ENCODE measurements around the gene BBS1. TPM values are rescaled to one million over a fixed set of nuclear protein-coding genes. Genes with fewer than 3 reads are reported as not detected.
"Not testable (repeated sequence)": the region's sequence is repeated elsewhere in the genome, so short reads cannot be mapped to it uniquely, and the experiment has no call there.

The BBS1 gene
- total RNA-seq, 4 donors from 2014 or later, result 83.2 to 200 (median 165) TPM

GRCh38 chr11:66579017-66579606, 68.7 kb downstream of the BBS1 start:
- no peak overlapping the region for H3K27ac ChIP-seq
- WGBS, 2 donors, result 17 to 20% methylated on average over 25 of the region's 25 CpGs
- peak; percentile 81 to 82 for DNase-seq
- no peaks in the 10 kb centered on the region for H3K27me3 ChIP-seq
- no peaks in the 10 kb centered on the region for H3K9me3 ChIP-seq
- intact Hi-C loops (cut with DNase I), result loop anchor here (2.0 kb wide), 1 partner anchor 100 kb away; no protein-coding TSS in a partner anchor
- H3K4me1 ChIP-seq, result no peaks in the 10 kb centered on the region
- no peaks in the 10 kb centered on the region for H3K36me3 ChIP-seq
- no peak for TF ChIP-seq POLR2A (IDR thresholded peaks at IDR 0.05)
- TF ChIP-seq, protein P1, sequence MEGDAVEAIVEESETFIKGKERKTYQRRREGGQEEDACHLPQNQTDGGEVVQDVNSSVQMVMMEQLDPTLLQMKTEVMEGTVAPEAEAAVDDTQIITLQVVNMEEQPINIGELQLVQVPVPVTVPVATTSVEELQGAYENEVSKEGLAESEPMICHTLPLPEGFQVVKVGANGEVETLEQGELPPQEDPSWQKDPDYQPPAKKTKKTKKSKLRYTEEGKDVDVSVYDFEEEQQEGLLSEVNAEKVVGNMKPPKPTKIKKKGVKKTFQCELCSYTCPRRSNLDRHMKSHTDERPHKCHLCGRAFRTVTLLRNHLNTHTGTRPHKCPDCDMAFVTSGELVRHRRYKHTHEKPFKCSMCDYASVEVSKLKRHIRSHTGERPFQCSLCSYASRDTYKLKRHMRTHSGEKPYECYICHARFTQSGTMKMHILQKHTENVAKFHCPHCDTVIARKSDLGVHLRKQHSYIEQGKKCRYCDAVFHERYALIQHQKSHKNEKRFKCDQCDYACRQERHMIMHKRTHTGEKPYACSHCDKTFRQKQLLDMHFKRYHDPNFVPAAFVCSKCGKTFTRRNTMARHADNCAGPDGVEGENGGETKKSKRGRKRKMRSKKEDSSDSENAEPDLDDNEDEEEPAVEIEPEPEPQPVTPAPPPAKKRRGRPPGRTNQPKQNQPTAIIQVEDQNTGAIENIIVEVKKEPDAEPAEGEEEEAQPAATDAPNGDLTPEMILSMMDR (IDR thresholded peaks at IDR 0.05), result peak; percentile 62 to 87 (median 80)
- H3K4me3 ChIP-seq (replicated peaks in 1 of 3), result no peak overlapping the region

DNA sequence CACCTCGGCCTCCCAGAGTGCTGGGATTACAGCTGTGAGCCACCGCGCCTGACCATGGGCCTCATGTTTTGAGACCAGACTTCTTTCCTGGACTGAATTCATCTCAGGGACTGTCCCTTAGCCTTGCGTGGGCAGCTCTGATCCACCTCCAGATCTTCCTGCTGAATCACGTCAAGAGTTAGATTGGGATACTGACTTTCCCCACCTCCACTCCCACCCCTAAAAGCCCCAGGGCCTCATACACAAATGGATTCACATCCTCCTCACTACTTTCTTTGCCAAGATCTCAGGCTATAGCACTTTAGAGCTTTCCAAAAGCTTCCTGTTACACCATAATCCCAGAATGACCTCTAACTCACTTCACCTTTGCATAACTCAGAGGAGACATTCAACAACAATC, 70.4 kb downstream of the BBS1 start:
- Histone ChIP-seq H3K36me3 (no peaks in the 10 kb centered on the region), H3K27ac (no peak overlapping the region), H3K4me3 (replicated peaks in 1 of 3) (no peak overlapping the region), H3K4me1 (no peaks in the 10 kb centered on the region), H3K9me3 (no peaks in the 10 kb centered on the region), H3K27me3 (no peaks in the 10 kb centered on the region)
- 83 to 85% methylated on average over 5 of the region's 5 CpGs for WGBS, 2 donors
- no peak for DNase-seq
- intact Hi-C loops (cut with DNase I), result no loop called here
- TF ChIP-seq POLR2A (IDR thresholded peaks at IDR 0.05), result no peak
- TF ChIP-seq, protein P1 (IDR thresholded peaks at IDR 0.05), result no peak

- no peak for TF ChIP-seq POLR2A (IDR thresholded peaks at IDR 0.05)
- TF ChIP-seq, protein P1 (IDR thresholded peaks at IDR 0.05), result no peak
- no peak for DNase-seq
- H3K36me3 ChIP-seq, result no peaks in the 10 kb centered on the region
- H3K4me3 ChIP-seq (replicated peaks in 1 of 3), result no peak overlapping the region
- no peaks in the 10 kb centered on the region for H3K4me1 ChIP-seq
- no peaks in the 10 kb centered on the region for H3K27me3 ChIP-seq
- WGBS, 2 donors, result 78 to 82% methylated on average over 3 of the region's 3 CpGs
- intact Hi-C loops (cut with DNase I), result no loop called here
- H3K27ac ChIP-seq, result no peak overlapping the region
- no peaks in the 10 kb centered on the region for H3K9me3 ChIP-seq
These were observed 70.8 kb downstream of the BBS1 start for GRCh38 chr11:66581261-66581660.

- WGBS, 2 donors, result 88 to 95% methylated on average over 3 of the region's 3 CpGs
- intact Hi-C loops (cut with DNase I); H3K27ac ChIP-seq; H3K4me3 ChIP-seq (replicated peaks in 1 of 3); H3K9me3 ChIP-seq; H3K4me1 ChIP-seq; H3K27me3 ChIP-seq; H3K36me3 ChIP-seq; DNase-seq: not testable (repeated sequence)
These were observed 72.2 kb downstream of the BBS1 start for GRCh38 chr11:66582565-66583147.

Other genes starting within 250 kb of the BBS1 start
- 100 to 1,000 TPM; 122 to 166 (median 130) TPM for gene RAB1B, start 242.0 kb upstream of the BBS1 start, total RNA-seq
- not detected for gene CNIH2, start 232.5 kb upstream of the BBS1 start, total RNA-seq
- gene YIF1A, start 221.5 kb upstream of the BBS1 start, total RNA-seq, result 100 to 1,000 TPM in 3 of 4 donors, 10 to 100 TPM in 1; 77.7 to 168 (median 118) TPM
- 1 to 10 TPM in 1 of 4 donors, under 1 TPM in 2, not detected in 1; 0.20 to 1.1 (median 0.22) TPM for gene TMEM151A, start 218.7 kb upstream of the BBS1 start, total RNA-seq
- 10 to 100 TPM in 1 of 4 donors, 1 to 10 TPM in 3; 4.6 to 24.8 (median 6.6) TPM for gene CD248, start 193.6 kb upstream of the BBS1 start, total RNA-seq
- gene RIN1, start 174.2 kb upstream of the BBS1 start, total RNA-seq, result 1 to 10 TPM; 1.3 to 7.9 (median 2.2) TPM
- 10 to 100 TPM; 41.4 to 64.4 (median 53.8) TPM for gene BRMS1, start 165.5 kb upstream of the BBS1 start, total RNA-seq
- gene B4GAT1, start 163.0 kb upstream of the BBS1 start, total RNA-seq, result 10 to 100 TPM; 41.1 to 67.2 (median 49.5) TPM
- 10 to 100 TPM in 2 of 4 donors, 1 to 10 TPM in 2; 5.0 to 11.4 (median 8.3) TPM for gene SLC29A2, start 138.9 kb upstream of the BBS1 start, total RNA-seq
- gene NPAS4, start 89.6 kb upstream of the BBS1 start, total RNA-seq, result not detected
- gene MRPL11, start 71.8 kb upstream of the BBS1 start, total RNA-seq, result 10 to 100 TPM; 35.5 to 58.3 (median 39.7) TPM
- 10 to 100 TPM; 11.4 to 21.8 (median 14.7) TPM for gene PELI3, start 43.7 kb upstream of the BBS1 start, total RNA-seq
- gene DPP3, start 30.2 kb upstream of the BBS1 start, total RNA-seq, result 10 to 100 TPM; 10.9 to 38.7 (median 35.8) TPM
- gene ZDHHC24, start 35.4 kb downstream of the BBS1 start, total RNA-seq, result 10 to 100 TPM; 20.3 to 25.9 (median 22.3) TPM
- under 1 TPM in 1 of 4 donors, not detected in 3; 0.27 TPM for gene ACTN3, start 36.3 kb downstream of the BBS1 start, total RNA-seq
- 10 to 100 TPM; 30.4 to 79.1 (median 64.6) TPM for gene CTSF, start 58.0 kb downstream of the BBS1 start, total RNA-seq
- 1 to 10 TPM in 2 of 4 donors, under 1 TPM in 2; 0.92 to 2.1 (median 1.1) TPM for gene CCDC87, start 82.4 kb downstream of the BBS1 start, total RNA-seq
- gene CCS, start 82.5 kb downstream of the BBS1 start, total RNA-seq, result 10 to 100 TPM; 22.7 to 48.5 (median 28.9) TPM
- gene RBM14, start 106.0 kb downstream of the BBS1 start, total RNA-seq, result 10 to 100 TPM; 31.8 to 76.9 (median 62.9) TPM
- 100 to 1,000 TPM; 104 to 147 (median 131) TPM for gene RBM4, start 128.1 kb downstream of the BBS1 start, total RNA-seq
- gene RBM4B, start 167.3 kb downstream of the BBS1 start, total RNA-seq, result 10 to 100 TPM; 16.6 to 24.7 (median 24.2) TPM
- 1 to 10 TPM in 2 of 4 donors, under 1 TPM in 2; 0.25 to 1.6 (median 0.83) TPM for gene SPTBN2, start 218.6 kb downstream of the BBS1 start, total RNA-seq